NCI-H2171 (cell line): ENCODE data around the gene PLTP.
"Not testable (repeated sequence)": the region's sequence is repeated elsewhere in the genome, so short reads cannot be mapped to it uniquely, and the experiment has no call there.

Experiments
- DNase-seq: peaks from one replicate; lab custom pipeline; 2025; lab: John Stamatoyannopoulos, UW

Gene PLTP

DNA sequence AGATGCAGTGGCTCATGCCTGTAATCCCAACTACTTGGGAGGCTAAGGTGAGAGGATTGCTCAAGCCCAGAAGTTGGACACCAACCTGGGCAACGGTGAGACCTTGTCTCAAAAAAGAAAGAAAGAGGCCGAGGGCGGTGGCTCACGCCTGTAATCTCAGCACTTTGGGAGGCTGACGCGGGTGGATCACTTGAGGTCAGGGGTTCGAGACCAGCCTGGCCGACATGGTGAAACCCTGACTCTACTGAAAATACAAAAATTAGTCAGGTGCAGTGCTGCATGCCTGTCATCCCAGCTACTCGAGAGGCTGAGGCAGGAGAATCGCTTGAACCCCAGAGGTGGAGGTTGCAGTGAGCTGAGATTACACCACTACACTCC is 37.9 kb downstream of the PLTP start:
- DNase-seq = not testable (repeated sequence)

DNA sequence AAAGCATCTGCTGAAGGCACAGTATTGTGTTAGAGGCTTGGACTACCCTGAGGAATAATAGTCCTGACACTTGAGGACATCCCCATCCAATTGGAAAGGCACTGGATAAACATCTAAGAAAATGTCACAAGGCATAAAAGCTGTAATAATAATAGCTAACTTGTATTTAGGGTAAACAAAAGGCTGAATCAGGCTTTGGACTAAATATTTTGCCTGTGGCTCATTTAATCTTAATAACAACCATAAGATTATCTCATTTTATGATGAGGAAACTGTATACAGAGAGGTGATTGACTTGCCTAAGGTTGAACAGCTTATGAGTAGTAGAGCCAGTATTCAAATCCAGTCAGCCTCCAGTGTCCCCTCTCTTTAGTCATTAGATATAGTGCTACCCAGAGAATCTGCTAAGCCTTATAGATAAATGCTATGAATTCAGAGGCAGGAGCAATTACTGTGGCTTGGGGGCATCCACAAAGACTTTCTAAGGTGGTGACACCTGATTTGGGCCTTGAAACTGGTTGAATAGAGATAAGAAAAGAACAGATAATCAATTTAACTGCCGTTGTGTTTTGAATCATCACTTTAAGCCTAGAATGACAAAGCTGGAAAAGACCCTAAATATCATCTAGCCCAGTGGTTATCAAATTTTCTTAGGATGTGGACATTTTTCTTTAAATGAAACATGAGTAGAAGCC is 38.4 kb downstream of the PLTP start:
- DNase-seq = no peak

GRCh38 chr20:45872626-45873025 is 39.3 kb downstream of the PLTP start:
- no peak for DNase-seq

DNA sequence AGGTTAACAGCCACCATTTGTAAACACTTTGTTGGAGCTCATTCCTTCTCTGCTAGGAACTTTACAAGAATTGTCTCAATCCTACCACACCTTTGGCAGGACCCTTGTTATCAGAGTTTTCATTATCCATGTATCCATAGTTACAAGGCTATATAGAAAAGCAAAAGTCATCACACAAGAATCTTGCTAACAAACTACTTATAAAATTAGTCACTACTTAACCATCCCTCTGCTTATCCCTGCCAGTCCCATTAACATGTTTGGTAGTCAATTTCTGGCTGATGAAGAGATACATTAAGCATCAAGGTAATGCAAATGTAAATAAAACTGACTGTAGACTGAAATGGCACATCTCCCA is 44.2 kb downstream of the PLTP start:
- DNase-seq = no peak

- no peak for DNase-seq
These were observed 44.7 kb downstream of the PLTP start for GRCh38 chr20:45867136-45867818.

GRCh38 chr20:45866454-45866853 is 45.5 kb downstream of the PLTP start:
- no peak for DNase-seq

GRCh38 chr20:45863543-45864470 is 48.1 kb downstream of the PLTP start:
- no peak for DNase-seq

DNA sequence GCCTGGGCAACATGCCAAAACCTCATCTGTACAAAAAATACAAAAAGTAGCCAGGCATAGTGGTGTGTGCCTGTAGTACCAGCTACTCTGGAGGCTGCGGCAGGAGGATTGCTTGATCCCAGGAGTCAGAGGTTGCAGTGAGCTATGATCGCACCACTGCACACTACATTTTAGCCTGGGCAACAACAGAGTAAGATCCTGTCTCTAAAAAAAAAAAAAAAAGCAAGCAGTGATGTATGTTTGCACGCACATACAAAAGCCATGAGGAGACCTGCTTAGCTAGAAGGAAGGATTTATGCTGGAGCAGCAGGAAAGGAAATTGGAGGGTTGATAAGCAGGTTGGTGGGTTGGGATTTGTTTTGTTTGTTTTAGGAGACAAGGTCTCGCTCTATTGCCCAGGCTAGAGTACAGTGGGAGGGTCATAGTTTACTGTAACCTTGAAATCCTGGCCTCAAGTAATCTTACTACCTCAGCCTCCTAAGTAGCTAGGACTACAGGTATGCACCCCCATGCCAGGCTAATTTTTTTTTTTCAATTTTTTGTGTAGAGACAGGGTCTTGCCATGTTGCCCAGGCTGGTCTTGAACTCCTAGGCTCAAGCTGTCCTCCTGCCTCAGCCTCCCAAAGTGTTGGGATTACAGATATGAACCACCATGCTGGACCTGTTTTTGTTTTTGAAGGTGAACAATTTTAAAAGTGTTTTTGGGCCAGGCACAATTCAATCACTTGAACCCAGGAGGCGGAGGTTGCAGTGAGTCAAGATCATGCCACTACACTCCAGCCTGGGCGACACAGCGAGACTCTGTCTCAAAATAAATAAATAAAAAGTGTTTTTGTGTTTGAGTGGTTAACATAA is 50.5 kb downstream of the PLTP start:
- DNase-seq = no peak

DNA sequence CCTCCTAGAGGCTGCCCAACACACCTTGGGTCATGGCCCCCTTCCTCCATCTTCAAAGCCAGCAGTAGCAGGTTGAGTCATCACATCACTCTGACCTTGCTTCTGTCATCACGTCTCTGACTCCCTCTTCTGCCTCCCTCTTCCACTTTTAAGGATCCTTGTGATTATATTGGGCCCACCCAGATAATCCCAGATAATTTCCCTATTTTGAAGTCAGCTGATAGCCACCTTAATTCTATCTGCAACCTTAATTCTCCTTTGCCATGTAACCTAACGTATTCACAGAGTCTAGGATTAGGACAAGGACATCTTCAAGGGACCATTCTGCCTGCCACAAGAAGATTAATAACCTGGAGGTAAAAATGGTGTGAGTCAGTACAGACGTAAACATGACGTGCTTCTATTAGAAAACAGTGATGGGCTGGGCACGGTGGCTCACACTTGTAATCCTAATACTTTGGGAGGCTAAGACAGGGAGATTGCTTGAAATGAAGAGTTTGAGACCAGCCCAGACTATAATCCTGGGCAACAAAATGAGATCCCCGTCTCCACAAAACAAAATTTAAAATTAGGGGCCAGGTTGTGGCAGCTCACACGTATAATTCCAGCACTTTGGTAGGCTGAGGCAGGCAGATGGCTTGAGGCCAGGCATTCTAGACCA is 51.3 kb downstream of the PLTP start:
- peak; percentile 86 for DNase-seq

- no peak for DNase-seq
These were observed 52.0 kb downstream of the PLTP start for GRCh38 chr20:45859916-45860315.

GRCh38 chr20:45857882-45858216 is 54.1 kb downstream of the PLTP start:
- DNase-seq = no peak

GRCh38 chr20:45857114-45857881 is 54.7 kb downstream of the PLTP start, which contains the start of the genes ACOT8 and ZSWIM3:
TSS of gene ACOT8 (minus strand) at chr20:45857392. CDS start at chr20:45857315, 77 bp downstream.
TSS of gene ZSWIM3 (plus strand) at chr20:45857614. CDS start at chr20:45857826, 212 bp downstream.
- peak; percentile 100 for DNase-seq

DNA sequence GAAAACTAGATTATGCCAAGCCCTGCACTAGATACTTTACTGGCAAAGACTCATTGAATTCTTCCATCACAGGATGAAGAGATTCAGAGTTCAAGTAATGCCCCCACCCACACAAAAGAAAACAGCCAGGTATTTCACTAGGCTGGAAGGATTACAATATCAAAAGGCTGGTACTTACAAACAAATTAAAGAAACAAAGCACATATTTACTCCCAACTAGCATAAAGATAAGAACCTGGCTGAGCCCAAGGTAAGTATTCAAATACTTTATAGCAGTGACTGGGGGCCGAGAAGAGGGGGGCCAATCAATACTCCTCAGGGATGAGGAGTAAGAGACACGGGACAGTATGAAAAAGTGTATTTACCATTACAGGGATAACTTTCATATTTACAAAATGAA is 58.5 kb downstream of the PLTP start:
- DNase-seq = no peak

DNA sequence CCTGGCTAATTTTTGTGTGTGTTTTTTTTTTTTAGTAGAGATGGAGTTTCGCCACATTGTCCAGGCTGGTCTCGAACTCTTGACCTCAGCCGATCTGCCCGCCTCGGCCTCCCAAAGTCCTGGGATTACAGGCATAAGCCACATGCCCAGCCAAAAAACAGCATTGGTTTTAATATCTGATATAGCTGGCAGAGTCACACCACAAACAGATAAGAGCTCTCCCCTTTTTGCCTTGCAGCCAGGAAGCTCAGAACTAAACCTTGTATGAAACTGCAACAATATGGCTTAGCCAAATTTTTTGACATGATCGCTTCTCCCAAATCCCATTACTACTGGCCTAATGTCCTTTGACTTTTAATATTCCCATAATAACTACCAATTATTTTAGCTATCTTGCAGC is 59.6 kb downstream of the PLTP start:
- DNase-seq = no peak

- no peak for DNase-seq
These were observed 60.5 kb downstream of the PLTP start for GRCh38 chr20:45851501-45851900.

DNA sequence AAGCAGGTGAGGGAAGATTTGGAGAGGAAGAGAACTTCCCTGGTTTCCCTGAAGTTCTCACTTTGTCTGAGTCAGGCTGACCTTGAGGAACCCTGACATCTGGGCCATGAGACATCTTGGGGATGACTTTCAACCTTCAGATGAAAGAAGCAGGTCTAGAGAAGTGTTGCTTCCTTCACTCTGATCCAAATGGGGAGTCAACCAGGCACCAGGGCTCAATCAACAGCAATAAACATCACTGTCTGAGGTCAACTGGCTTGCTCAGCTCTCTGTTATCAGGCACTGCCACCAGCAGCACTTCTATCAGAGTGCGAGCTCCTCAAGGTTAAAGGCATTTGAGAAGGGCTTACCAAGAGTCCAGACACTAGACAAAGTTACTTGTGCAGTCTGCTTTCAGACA is 61.0 kb downstream of the PLTP start:
- DNase-seq = no peak

DNA sequence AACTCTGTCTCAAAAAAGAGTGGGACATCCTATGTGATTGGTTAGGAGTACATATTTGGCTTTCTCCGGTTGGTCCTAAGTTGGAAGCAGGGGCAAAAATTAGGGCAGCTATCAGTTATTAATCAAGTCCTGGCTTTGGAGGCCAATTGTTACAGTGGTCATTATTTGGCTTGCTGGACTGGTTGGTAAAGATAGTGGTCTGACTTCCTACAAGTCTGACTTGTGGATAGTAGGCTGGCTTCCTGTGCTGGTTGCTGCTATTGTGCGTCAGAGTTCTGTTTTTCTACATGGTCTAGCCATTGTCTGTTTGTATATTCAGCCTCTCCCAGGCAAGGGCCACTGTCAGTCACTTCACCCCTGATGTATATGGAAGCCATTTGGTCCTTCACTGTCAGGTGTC is 61.7 kb downstream of the PLTP start:
- no peak for DNase-seq

- no peak for DNase-seq
These were observed 62.9 kb downstream of the PLTP start for GRCh38 chr20:45848969-45849582.
